Measurements from ENCODE around the gene FBXO17.

FBXO17 gene

DNA sequence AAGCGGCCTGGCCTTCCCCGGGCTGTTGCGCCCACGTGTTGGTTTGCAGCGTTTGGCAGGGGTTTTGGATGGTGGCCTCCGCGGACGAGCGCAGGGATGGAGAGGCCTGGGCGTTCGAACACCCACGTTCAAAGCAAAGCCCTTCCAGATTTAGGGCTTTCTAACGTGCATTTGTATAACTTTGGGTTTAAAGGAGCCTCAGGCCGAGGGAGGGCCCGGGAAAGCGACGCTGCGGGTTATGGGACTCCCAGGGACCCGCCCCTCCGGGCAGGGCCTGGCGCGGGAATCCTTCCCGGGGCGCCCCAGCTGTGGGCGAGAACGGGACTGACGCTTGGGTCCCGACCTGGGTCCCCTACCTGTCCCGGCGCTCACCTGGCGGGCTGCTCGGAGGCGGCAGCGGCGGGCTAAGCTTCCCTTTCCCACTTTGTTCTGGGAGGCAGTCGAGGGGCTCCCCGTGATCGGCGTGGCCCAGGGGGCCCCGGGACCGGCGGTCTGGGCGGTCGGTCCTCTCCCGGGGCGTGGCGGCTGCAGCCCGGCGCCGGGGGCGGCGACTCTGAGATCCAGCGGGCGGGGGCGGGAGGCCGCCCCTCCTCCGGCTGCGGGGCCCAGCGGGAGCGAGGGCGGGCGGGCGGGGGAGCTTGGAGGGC is at the start of gene FBXO17:
FBXO17 (minus strand) TSS at position 529 of the 647 bp plus-strand sequence. CDS start 25,423 bp downstream, outside the sequence.
- TF ChIP-seq, protein P1, sequence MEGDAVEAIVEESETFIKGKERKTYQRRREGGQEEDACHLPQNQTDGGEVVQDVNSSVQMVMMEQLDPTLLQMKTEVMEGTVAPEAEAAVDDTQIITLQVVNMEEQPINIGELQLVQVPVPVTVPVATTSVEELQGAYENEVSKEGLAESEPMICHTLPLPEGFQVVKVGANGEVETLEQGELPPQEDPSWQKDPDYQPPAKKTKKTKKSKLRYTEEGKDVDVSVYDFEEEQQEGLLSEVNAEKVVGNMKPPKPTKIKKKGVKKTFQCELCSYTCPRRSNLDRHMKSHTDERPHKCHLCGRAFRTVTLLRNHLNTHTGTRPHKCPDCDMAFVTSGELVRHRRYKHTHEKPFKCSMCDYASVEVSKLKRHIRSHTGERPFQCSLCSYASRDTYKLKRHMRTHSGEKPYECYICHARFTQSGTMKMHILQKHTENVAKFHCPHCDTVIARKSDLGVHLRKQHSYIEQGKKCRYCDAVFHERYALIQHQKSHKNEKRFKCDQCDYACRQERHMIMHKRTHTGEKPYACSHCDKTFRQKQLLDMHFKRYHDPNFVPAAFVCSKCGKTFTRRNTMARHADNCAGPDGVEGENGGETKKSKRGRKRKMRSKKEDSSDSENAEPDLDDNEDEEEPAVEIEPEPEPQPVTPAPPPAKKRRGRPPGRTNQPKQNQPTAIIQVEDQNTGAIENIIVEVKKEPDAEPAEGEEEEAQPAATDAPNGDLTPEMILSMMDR (IDR thresholded peaks at IDR 0.05; ENCODE audit: low read depth, low read length) = no peak
- peak within 1 kb of the TSS; percentile 72 for H3K4me3 ChIP-seq (ENCODE audit: low read depth, low read length)

- no peak overlapping the region for H3K4me3 ChIP-seq (ENCODE audit: low read depth, low read length)
- TF ChIP-seq, protein P1 (IDR thresholded peaks at IDR 0.05; ENCODE audit: low read depth, low read length) = no peak
Measured at GRCh38 chr19:39024875-39025641, 49.5 kb upstream of the FBXO17 start.

DNA sequence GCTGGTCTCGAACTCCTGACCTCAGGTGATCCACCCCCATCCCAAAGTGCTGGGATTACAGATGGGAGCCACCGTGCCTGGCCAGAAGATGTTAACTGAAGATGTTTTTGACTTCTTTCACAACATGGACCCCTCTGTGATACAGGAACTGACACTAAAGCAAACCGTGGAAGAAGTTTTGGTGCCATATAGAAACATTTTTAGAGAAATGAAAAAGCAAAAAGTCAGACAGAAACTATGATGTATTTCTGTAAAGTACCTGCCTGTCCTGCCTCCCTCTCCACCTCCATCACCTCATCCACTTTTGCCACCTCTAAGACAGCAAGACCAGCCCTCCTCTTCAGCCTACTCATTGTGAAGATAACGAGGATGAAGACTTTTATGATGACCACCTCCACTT is 45.5 kb upstream of the FBXO17 start:
- TF ChIP-seq, protein P1 (IDR thresholded peaks at IDR 0.05; ENCODE audit: low read depth, low read length) = no peak
- H3K4me3 ChIP-seq (ENCODE audit: low read depth, low read length) = no peak overlapping the region

DNA sequence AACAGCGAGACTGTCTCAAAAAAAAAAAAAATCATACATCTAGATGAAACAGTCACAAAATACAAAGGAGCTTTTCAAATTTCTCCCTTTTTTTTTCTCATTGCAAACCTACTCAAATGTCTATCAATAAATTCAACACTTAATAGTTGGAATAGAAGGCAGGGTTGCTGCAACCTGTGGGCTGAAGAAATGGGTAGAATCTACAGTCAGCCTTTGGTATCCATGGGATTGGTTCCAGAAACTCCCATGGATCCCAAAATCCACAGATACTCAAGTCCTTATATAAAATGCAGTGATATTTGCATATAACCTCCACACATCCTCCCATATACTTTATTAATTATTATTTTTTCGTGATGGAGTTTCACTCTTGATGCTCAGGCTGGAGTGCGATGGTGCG is 42.1 kb upstream of the FBXO17 start:
- TF ChIP-seq, protein P1 (IDR thresholded peaks at IDR 0.05; ENCODE audit: low read depth, low read length) = no peak
- no peak overlapping the region for H3K4me3 ChIP-seq (ENCODE audit: low read depth, low read length)

DNA sequence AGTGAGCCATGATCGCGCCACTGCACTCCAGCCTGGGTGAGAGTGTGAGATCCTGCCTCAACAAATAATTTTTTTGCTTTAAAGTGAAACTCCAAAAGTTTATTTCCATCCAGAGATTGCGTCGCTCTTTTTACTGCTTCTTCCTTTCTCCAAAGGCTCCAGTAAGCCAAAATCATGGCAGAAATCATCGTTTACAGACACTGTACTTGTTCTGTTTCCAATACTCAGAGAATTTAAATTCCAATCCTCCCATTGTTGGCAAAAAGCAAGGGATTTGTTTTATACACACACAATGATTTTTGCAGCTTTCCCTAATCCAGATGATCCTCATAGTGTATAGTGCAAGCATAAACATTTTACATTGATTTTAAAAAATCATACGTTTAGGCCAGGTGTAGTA is 41.5 kb upstream of the FBXO17 start:
- TF ChIP-seq, protein P1 (IDR thresholded peaks at IDR 0.05; ENCODE audit: low read depth, low read length) = no peak
- H3K4me3 ChIP-seq (ENCODE audit: low read depth, low read length) = no peak overlapping the region

DNA sequence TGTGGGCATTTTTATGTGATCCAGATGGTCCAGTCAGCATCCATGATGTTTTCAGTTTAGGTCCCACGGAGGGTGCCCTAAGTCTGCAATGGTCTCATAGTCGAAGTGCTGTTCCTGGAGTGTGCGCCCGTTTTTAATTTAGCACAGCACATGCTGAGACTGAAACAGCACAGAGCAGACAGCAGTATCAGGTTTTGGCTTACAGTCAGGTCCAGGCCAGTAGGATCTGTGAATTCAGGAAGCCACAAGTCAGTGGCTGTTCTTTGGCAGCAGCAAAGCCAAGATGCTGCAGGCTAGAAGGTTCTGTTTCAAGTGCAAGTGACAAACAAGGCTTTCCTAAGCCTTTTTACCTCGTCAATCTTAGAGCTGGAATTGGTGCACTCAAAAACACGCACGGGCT is 38.5 kb upstream of the FBXO17 start:
- TF ChIP-seq, protein P1 (IDR thresholded peaks at IDR 0.05; ENCODE audit: low read depth, low read length) = no peak
- H3K4me3 ChIP-seq (ENCODE audit: low read depth, low read length) = no peak overlapping the region

- H3K4me3 ChIP-seq (ENCODE audit: low read depth, low read length) = no peak overlapping the region
- TF ChIP-seq, protein P1 (IDR thresholded peaks at IDR 0.05; ENCODE audit: low read depth, low read length) = no peak
Measured at GRCh38 chr19:39009001-39009400, 33.5 kb upstream of the FBXO17 start.
